VCaP (cell line): ENCODE measurements around the gene LMO3.

Source experiments
- H3K27ac ChIP-seq: fragments of 450-650 bp; 2 replicates; pipeline ENCODE4 v1.5.1; 2017
- CTCF ChIP-seq: fragments of 450-650 bp; conservative IDR thresholded peaks from 2 replicates; pipeline ENCODE4 v1.5.1; 2017; ENCODE audit warnings: mild to moderate bottlenecking, moderate library complexity

LMO3 gene

GRCh38 chr12:16523284-16523950, 82.5 kb downstream of the LMO3 start:
- no peak for TF ChIP-seq CTCF
- H3K27ac ChIP-seq: no peak overlapping the region

GRCh38 chr12:16520328-16520727, 85.6 kb downstream of the LMO3 start:
- TF ChIP-seq CTCF: no peak
- no peak overlapping the region for H3K27ac ChIP-seq

GRCh38 chr12:16515666-16516065, 90.3 kb downstream of the LMO3 start:
- H3K27ac ChIP-seq: no peak overlapping the region
- no peak for TF ChIP-seq CTCF

GRCh38 chr12:16513231-16513630, 92.7 kb downstream of the LMO3 start:
- no peak overlapping the region for H3K27ac ChIP-seq
- no peak for TF ChIP-seq CTCF

GRCh38 chr12:16509411-16509810, 96.6 kb downstream of the LMO3 start:
- no peak for TF ChIP-seq CTCF
- no peak overlapping the region for H3K27ac ChIP-seq

- no peak overlapping the region for H3K27ac ChIP-seq
- TF ChIP-seq CTCF: no peak
Measured at GRCh38 chr12:16506394-16506793, 99.6 kb downstream of the LMO3 start.

GRCh38 chr12:16504200-16504599, 101.8 kb downstream of the LMO3 start:
- no peak overlapping the region for H3K27ac ChIP-seq
- TF ChIP-seq CTCF: no peak
